NCI-H82 treated with DMSO at 0.1 percent for 48 hours (cell line): ENCODE measurements around the gene TXNDC11.

Experiments used
- DNase-seq: peaks from one replicate; lab custom pipeline; 2025; ENCODE audit not compliant: unreplicated experiment; lab: John Stamatoyannopoulos, UW

TXNDC11 gene

GRCh38 chr16:11755022-11755760 lies 12.5 kb upstream of the TXNDC11 start:
- DNase-seq, result no peak

GRCh38 chr16:11752856-11753255 lies 10.2 kb upstream of the TXNDC11 start:
- no peak for DNase-seq

- no peak for DNase-seq
Observed at GRCh38 chr16:11750056-11750455, 7.4 kb upstream of the TXNDC11 start.

- no peak for DNase-seq
Observed at GRCh38 chr16:11748404-11749254, 6.0 kb upstream of the TXNDC11 start.

GRCh38 chr16:11747949-11748403 lies 5.3 kb upstream of the TXNDC11 start:
- DNase-seq, result no peak

GRCh38 chr16:11744075-11744470 lies 1.4 kb upstream of the TXNDC11 start:
- no peak for DNase-seq

GRCh38 chr16:11743308-11744074 lies 834 bp upstream of the TXNDC11 start:
- no peak for DNase-seq

- DNase-seq, result no peak
Observed at GRCh38 chr16:11742093-11742535, 543 bp downstream of the TXNDC11 start.

GRCh38 chr16:11740567-11740966 lies 2.1 kb downstream of the TXNDC11 start:
- DNase-seq, result no peak

- no peak for DNase-seq
Observed at GRCh38 chr16:11738742-11739544, 3.7 kb downstream of the TXNDC11 start.

- DNase-seq, result no peak
Observed at GRCh38 chr16:11737713-11738112, 4.9 kb downstream of the TXNDC11 start.

- DNase-seq, result peak; percentile 89
Observed at GRCh38 chr16:11736903-11737302, 5.8 kb downstream of the TXNDC11 start.

GRCh38 chr16:11735787-11736186 lies 6.9 kb downstream of the TXNDC11 start:
- DNase-seq, result no peak

GRCh38 chr16:11734653-11735043 lies 8.0 kb downstream of the TXNDC11 start:
- DNase-seq, result no peak

- DNase-seq, result no peak
Observed at GRCh38 chr16:11734025-11734652, 8.5 kb downstream of the TXNDC11 start.

- no peak for DNase-seq
Observed at GRCh38 chr16:11731222-11731621, 11.4 kb downstream of the TXNDC11 start.

GRCh38 chr16:11729787-11730186 lies 12.9 kb downstream of the TXNDC11 start:
- no peak for DNase-seq

- no peak for DNase-seq
Observed at GRCh38 chr16:11727796-11728543, 14.7 kb downstream of the TXNDC11 start.

- DNase-seq, result no peak
Observed at GRCh38 chr16:11726008-11726407, 16.6 kb downstream of the TXNDC11 start.
